Muscle of arm (tissue), 12 donors: ENCODE results near the gene IP6K3. TPM values are rescaled to one million over a fixed set of nuclear protein-coding genes. Genes with fewer than 3 reads are reported as not detected.

ENCODE experiments used
- DNase-seq: peaks from one replicate; pipeline ENCODE4 v3.0.0-alpha.2; 2013
- polyA plus RNA-seq, 12 donors: library from polyadenylated mRNA; unstranded; fragments of 120-200 nt; gene quantifications; one replicate each; pipeline ENCODE4 v1.2.1, GENCODE V29; 2013; ENCODE audit not compliant: insufficient read length in 12 of 12

Gene IP6K3
- polyA plus RNA-seq, 12 donors = 9.8 to 41.2 (median 23.2) TPM; not detected in 1

DNA sequence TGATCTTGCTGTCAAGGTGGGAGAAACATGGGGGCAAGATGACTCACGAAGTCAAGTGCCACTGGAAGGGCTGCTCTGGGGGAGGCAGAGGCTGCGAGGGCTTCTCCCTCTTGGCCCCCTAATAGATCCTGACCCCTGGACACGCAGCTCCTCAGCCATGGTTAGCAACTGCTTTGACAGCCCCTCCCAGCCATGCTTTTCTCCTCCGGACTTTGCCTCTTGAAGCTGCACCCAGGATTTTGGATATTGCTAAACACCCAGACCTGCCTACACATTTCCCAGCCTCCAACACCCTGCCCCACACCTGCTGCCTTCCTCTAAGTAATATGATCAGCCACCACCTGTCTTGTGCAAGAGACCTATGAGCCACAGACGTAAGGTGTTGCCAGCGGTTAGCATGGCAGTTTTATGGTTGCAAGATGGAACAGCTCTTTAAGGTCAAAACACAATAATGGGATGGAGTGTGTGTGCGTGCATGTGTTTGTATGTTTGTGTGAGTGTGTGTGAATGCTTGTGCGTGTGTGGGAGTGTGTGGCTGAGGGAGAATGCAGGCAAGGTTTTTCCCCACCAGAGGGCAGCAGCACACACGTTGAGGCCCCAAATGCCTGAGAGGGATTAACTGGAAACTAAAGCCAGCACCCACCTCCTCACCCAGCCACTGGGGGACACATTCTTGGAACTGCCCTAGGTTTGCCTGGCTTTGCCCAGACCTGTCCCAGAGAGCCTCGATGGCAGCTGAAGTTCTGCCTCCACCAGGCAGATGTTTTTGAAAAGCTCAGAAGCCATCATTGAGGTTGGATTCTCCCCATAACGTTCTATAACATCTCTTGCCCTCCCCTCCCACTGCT lies 2.5 kb downstream of the IP6K3 start:
- peak; percentile 77 for DNase-seq

- no peak for DNase-seq
Measured at GRCh38 chr6:33742837-33743236, 3.9 kb downstream of the IP6K3 start.

DNA sequence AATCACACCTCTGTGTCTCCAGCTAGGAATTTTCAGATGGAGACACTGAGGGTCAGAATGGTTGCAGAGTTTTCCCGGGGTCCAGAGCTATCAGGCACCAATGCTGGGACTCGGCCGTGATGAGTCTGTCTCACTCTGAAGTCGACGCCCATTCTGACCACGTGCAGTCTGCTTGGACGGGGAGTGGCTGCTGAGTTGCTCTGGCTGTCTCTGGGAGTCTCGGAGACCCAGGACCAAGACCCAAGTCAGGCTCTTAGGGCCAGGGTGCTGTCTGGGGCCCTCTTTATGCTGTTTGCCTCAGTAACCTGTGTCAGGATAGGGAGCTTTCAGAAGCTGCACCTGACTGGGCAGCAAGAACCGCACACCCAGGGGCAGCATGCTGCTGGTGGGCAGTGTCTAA lies 4.6 kb downstream of the IP6K3 start:
- DNase-seq = no peak

DNA sequence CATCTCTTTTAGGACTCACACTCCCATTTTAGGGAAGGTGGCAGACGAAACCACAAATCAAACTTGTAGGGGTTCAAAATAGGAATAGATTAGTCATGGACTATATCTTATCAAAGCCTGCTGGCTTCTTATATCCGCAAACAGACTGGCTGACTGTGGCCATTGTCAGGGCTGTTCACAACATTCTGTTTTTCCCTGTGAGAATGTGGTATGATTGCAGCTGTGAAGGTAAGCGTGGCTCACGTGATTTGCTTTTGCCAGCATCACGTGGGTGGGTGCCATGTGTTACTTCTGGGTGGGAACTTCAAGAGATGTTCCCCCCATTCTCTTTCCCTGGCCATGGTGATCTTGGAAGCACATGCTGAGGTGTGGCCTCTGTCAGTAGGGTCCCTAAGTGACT lies 5.9 kb downstream of the IP6K3 start:
- DNase-seq = no peak

DNA sequence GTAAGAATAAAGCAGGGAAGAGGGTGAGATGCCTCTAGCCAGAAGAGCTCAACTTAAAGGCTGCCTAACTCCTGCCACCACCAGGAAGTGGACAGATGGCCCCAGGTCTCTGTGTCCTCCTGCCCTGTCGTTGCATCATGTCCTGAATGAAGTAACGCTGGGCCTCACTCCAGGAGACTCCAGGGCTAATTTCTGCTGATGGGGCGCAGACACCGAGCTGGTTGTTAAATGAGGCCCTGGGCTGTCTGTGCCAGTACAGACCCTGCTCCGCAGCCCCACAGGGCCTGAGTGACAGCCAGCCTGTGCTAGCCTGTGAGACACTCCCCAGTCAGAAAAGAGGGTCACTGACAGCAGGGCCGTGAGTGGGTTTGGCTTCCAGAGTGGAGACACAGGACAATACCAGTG lies 6.5 kb downstream of the IP6K3 start:
- DNase-seq = no peak

DNA sequence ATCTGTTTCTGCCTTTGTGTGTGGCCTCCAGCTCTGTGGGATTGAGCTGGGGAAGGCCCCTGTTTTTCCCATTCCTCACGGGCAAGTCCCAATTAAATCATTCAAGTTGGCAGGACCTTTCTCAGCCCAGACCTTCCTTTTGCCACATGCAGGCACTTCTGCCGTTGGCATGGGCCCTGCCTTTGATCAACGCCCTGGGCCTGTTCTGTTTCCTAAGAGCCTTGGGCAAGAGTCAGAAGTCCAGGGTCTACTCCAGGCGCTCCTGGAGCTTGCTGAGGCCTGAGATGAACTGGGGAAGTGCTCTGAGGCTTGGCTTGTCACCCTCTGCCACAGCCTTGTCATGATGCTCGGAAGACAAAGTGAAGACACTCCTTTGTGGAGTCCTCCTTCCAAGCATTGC lies 7.1 kb downstream of the IP6K3 start:
- DNase-seq = no peak

- DNase-seq = no peak
Measured at GRCh38 chr6:33738879-33739278, 7.8 kb downstream of the IP6K3 start.

DNA sequence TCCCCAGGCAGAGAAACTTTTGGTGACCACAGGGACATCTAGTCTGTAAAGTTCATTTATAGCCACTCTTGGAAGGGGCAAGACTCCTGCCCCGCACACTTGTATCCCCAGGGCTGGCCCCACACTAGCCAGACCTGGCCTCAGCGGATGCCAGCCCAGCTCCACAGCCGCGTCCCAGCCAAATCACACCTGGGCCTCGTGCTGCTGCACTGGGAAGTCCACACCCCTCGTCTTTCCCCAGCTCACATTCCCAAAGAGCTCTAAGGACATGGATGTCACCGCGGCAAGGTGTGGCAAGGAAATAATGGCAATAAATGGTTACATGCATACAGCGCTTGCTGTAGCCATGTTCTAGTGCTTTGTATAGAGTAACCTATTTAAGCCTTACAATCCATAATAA lies 8.6 kb downstream of the IP6K3 start:
- no peak for DNase-seq

GRCh38 chr6:33737267-33738026 lies 9.3 kb downstream of the IP6K3 start:
- DNase-seq = no peak

- no peak for DNase-seq
Measured at GRCh38 chr6:33735216-33735615, 11.5 kb downstream of the IP6K3 start.

GRCh38 chr6:33733709-33734007 lies 13.0 kb downstream of the IP6K3 start:
- DNase-seq = no peak

- DNase-seq = no peak
Measured at GRCh38 chr6:33732817-33733708, 13.6 kb downstream of the IP6K3 start.

- DNase-seq = no peak
Measured at GRCh38 chr6:33732385-33732784, 14.3 kb downstream of the IP6K3 start.

- DNase-seq = no peak
Measured at GRCh38 chr6:33731751-33732282, 14.9 kb downstream of the IP6K3 start.

DNA sequence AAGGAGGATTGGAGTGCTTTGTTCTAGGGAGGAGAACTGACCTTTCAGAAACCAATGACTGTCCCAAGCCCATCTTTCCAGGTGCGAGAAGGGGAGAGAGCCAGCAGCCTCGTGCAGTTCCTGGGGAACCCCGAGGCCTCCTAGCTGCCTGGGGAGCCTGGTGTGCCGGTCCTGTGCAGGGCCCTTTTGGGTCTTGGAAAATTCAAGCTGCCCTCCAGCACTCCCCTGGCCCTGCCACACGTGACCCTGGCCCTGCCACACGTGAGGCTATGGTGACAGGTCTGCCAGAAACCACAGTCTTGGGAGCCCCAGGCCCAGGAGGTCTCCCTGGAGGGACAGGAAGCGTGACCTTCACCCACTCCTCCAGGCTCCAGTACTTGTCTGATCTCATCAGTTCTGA lies 15.7 kb downstream of the IP6K3 start:
- no peak for DNase-seq

DNA sequence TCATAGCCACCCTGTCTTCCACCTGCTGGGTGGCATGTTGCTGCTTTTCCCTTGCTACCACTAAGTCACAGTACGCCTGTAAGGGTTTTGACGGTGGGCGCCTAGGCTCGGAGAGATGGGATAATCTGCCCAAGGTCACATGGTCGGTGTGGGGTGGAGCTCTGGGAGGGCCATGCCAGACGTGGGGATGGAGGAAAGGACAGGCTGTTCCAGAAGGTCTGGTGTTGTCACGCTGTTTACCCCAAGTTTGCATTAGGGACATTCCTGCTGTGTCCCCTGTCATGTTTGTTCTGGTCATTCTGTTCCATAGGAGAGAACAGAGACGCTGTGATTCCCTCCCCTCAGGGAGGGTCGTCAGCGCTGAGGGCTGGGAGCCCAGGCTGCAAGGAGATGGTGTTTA lies 16.1 kb downstream of the IP6K3 start:
- no peak for DNase-seq

GRCh38 chr6:33729059-33729458 lies 17.6 kb downstream of the IP6K3 start:
- no peak for DNase-seq

DNA sequence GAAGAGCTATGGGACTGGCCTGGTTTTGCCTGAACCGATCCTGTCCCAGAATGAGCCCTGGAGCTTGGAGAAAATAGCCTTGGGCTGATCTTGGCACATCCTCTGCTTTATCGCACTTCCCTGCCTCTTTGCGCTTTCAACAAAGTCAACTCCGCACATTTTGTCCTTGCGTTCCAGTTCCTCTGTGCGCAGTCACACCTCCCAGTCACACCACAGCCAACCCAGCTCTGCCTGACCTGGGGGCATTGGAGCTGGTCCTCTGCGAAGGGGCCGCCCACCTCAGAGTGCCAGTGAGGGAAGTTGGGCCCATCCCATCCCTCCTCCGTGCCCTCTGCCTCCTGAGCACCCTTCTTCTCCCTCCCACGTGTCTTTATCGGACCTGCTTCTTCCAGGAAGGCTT lies 18.3 kb downstream of the IP6K3 start:
- DNase-seq = no peak

DNA sequence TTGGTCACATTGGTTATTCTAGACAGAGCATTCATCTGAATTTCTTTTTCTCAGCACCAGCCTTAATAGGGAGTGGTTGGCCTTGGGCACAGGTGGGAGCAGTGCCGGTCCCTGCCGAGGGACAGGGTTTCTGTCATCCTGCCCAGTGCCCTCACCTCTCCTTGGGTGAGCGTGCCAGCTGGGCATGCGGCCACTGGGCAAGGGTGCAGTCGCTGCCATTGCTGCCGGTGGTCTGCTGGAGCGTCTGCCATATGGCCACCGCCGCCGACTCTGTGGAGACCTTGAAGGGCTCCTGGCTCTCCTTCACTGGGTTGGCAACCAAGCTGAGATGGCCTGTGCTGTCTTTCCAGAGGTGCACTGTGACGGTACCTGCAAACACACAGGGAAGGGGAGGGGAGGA lies 18.8 kb downstream of the IP6K3 start:
- no peak for DNase-seq

- no peak for DNase-seq
Measured at GRCh38 chr6:33727126-33727525, 19.6 kb downstream of the IP6K3 start.

- DNase-seq = no peak
Measured at GRCh38 chr6:33726696-33727095, 20.0 kb downstream of the IP6K3 start.
